SU-DHL-6 (cell line): ENCODE results near the gene CEP63.

Source experiments
- H2AFZ ChIP-seq: fragments of 200-600 bp; sonication (generic); 2 replicates; pipeline ENCODE4 v1.6.1; 2014; ENCODE audit warnings: low read depth, mild to moderate bottlenecking, moderate library complexity, mixed read lengths, antibody characterized with exemption, low read length; ENCODE audit not compliant: severe bottlenecking
- H3F3A ChIP-seq: fragments of 200-600 bp; shearing (Covaris generic); 2 replicates; pipeline ENCODE4 v1.6.0; 2016; ENCODE audit warnings: antibody characterized with exemption, mild to moderate bottlenecking; ENCODE audit not compliant: insufficient read depth
- H3K27ac ChIP-seq: fragments of 200-600 bp; sonication (generic); 2 replicates; pipeline ENCODE4 v1.5.1; 2016; ENCODE audit warnings: low read depth, mild to moderate bottlenecking, low read length, moderate library complexity, mixed read lengths
- H3K27me3 ChIP-seq: fragments of 200-600 bp; sonication (generic), shearing (Covaris generic); 2 replicates; pipeline ENCODE4 v1.6.0; 2014; ENCODE audit warnings: mild to moderate bottlenecking, low read length
- H3K36me3 ChIP-seq: fragments of 200-600 bp; sonication (generic); 2 replicates; pipeline ENCODE4 v1.6.1; 2014; ENCODE audit warnings: mild to moderate bottlenecking, low read length, mixed read lengths
- H3K4me2 ChIP-seq: fragments of 300-600, 200-600 bp; shearing (Covaris generic), sonication (generic); 2 replicates; pipeline ENCODE4 v1.6.0; 2014; ENCODE audit warnings: low read length, low read depth, mild to moderate bottlenecking; ENCODE audit not compliant: poor library complexity, severe bottlenecking
- H3K4me3 ChIP-seq: fragments of 200-600 bp; sonication (generic); 2 replicates; pipeline ENCODE4 v1.5.1; 2014; ENCODE audit warnings: antibody characterized with exemption, low read length, mild to moderate bottlenecking, mixed read lengths; ENCODE audit not compliant: insufficient read depth, poor library complexity, severe bottlenecking
- H3K79me2 ChIP-seq: fragments of 200-600 bp; sonication (generic); 2 replicates; pipeline ENCODE4 v1.6.1; 2014; ENCODE audit warnings: mild to moderate bottlenecking, low read length, moderate library complexity; ENCODE audit not compliant: insufficient read depth
- H3K9ac ChIP-seq: fragments of 200-600 bp; sonication (generic); 2 replicates; pipeline ENCODE4 v1.7.0; 2014; ENCODE audit warnings: mild to moderate bottlenecking, low read length
- H3K9me2 ChIP-seq: fragments of 200-600 bp; sonication (generic); replicated peaks from 2 replicates; pipeline ENCODE4 v1.6.1; 2014; ENCODE audit warnings: low read length; ENCODE audit not compliant: insufficient read depth
- H3K9me3 ChIP-seq: fragments of 200-600 bp; sonication (generic); 2 replicates; pipeline ENCODE4 v1.6.1; 2014; ENCODE audit warnings: low read length, mixed read lengths; ENCODE audit not compliant: insufficient read depth
- H4K20me1 ChIP-seq: fragments of 200-600 bp; sonication (generic); 2 replicates; pipeline ENCODE4 v1.6.1; 2014; ENCODE audit warnings: low read depth, mild to moderate bottlenecking, antibody characterized with exemption, low read length, moderate library complexity, mixed read lengths
- CTCF ChIP-seq: fragments of 200-600 bp; sonication (generic); IDR thresholded peaks from one replicate; pipeline ENCODE4 v1.5.1; 2017; ENCODE audit warnings: antibody characterized with exemption, mild to moderate bottlenecking, low read length, moderate library complexity; ENCODE audit not compliant: insufficient read depth, poor library complexity, severe bottlenecking
- EZH2phosphoT487 ChIP-seq: fragments of 200-600 bp; sonication (generic), shearing (Covaris generic); conservative IDR thresholded peaks from 2 replicates; pipeline ENCODE4 v1.6.1; 2018; ENCODE audit warnings: mild to moderate bottlenecking, antibody characterized with exemption, low read length, moderate library complexity, mixed read lengths

The CEP63 gene

GRCh38 chr3:134622806-134623365 lies 137.0 kb downstream of the CEP63 start:
- no peak overlapping the region for H3K27ac ChIP-seq
- no peak overlapping the region for H3K4me3 ChIP-seq
- H3K9me3 ChIP-seq = no peaks in the 10 kb centered on the region
- no peak overlapping the region for H3K9ac ChIP-seq
- no peaks in the 10 kb centered on the region for H3K79me2 ChIP-seq
- no peaks in the 10 kb centered on the region for H3K27me3 ChIP-seq
- no peak overlapping the region for H2AFZ ChIP-seq
- H3K36me3 ChIP-seq = no peaks in the 10 kb centered on the region
- H4K20me1 ChIP-seq = no peaks in the 10 kb centered on the region
- H3F3A ChIP-seq = no peaks in the 10 kb centered on the region
- H3K9me2 ChIP-seq = no peaks in the 10 kb centered on the region
- H3K4me2 ChIP-seq = no peak overlapping the region
- TF ChIP-seq CTCF = no peak
- no peak for TF ChIP-seq EZH2phosphoT487

DNA sequence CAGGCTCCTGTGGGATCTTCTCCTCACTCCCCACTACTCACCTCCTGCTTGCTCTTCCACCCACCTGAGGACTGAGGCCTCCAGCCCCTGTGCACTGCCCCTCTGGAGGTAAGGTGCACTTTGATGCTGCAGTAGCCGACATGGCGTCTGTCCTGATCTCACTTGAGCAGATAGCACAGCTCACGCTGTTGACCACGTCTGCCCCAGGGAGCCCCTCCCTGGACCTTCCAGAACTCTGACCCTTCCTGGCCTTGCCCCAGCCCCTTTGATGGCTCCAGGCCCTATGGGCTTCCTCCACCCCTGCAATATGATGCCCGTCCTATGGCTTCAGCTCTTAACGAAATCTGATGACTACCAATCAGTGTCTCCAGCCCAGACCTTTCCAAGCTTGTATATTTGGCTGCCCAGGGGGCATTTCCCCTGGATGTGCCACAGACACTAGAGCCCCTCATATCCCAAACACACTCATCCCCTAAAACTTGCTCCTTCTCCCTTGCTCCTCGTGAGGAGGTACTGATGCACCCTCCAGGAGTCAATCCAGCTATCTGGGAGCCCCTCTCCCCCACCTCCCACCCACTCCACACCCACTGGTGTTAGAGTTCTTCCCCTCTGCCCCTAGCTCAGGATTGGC lies 137.9 kb downstream of the CEP63 start:
- Histone ChIP-seq H2AFZ (no peak overlapping the region), H3K27me3 (no peaks in the 10 kb centered on the region), H3K27ac (no peak overlapping the region), H3K79me2 (no peaks in the 10 kb centered on the region), H3K36me3 (no peaks in the 10 kb centered on the region), H3K4me2 (no peak overlapping the region), H4K20me1 (no peaks in the 10 kb centered on the region), H3F3A (no peaks in the 10 kb centered on the region), H3K9me3 (no peaks in the 10 kb centered on the region), H3K4me3 (no peak overlapping the region), H3K9ac (no peak overlapping the region), H3K9me2 (no peaks in the 10 kb centered on the region)
- TF ChIP-seq EZH2phosphoT487 (no peak), CTCF (no peak)
